ENCODE data around the gene CBLB.
A peak's percentile ranks its signal among the peaks of the same experiment; 100 is the strongest.
"Not testable (repeated sequence)": the region's sequence is repeated elsewhere in the genome, so short reads cannot be mapped to it uniquely, and the experiment has no call there.

CBLB gene

GRCh38 chr3:105781871-105782270 is 86.9 kb downstream of the CBLB start:
- no peak for DNase-seq

GRCh38 chr3:105780107-105780506 is 88.7 kb downstream of the CBLB start:
- DNase-seq: no peak

GRCh38 chr3:105775368-105775767 is 93.4 kb downstream of the CBLB start:
- no peak for DNase-seq

GRCh38 chr3:105774444-105775180 is 94.2 kb downstream of the CBLB start:
- no peak for DNase-seq

- no peak for DNase-seq
Measured at GRCh38 chr3:105773291-105773690, 95.5 kb downstream of the CBLB start.

GRCh38 chr3:105772635-105773034 is 96.2 kb downstream of the CBLB start:
- no peak for DNase-seq

- DNase-seq: peak; percentile 23
Measured at GRCh38 chr3:105771392-105771791, 97.4 kb downstream of the CBLB start.

GRCh38 chr3:105770410-105770809 is 98.4 kb downstream of the CBLB start:
- DNase-seq: no peak

- no peak for DNase-seq
Measured at GRCh38 chr3:105767776-105768175, 101.0 kb downstream of the CBLB start.

GRCh38 chr3:105767216-105767615 is 101.6 kb downstream of the CBLB start:
- no peak for DNase-seq

GRCh38 chr3:105765308-105765639 is 103.5 kb downstream of the CBLB start:
- peak; percentile 32 for DNase-seq

- DNase-seq: peak; percentile 69
Measured at GRCh38 chr3:105764378-105765307, 104.2 kb downstream of the CBLB start.

GRCh38 chr3:105763659-105764036 is 105.2 kb downstream of the CBLB start:
- DNase-seq: no peak

GRCh38 chr3:105762749-105763658 is 105.8 kb downstream of the CBLB start:
- DNase-seq: no peak

GRCh38 chr3:105762214-105762613 is 106.6 kb downstream of the CBLB start:
- DNase-seq: not testable (repeated sequence)

- DNase-seq: no peak
Measured at GRCh38 chr3:105759442-105760078, 109.3 kb downstream of the CBLB start.

- DNase-seq: no peak
Measured at GRCh38 chr3:105758451-105758850, 110.4 kb downstream of the CBLB start.

GRCh38 chr3:105755121-105755886 is 113.5 kb downstream of the CBLB start:
- DNase-seq: no peak

- DNase-seq: peak; percentile 74
Measured at GRCh38 chr3:105752791-105753415, 115.9 kb downstream of the CBLB start.

- DNase-seq: no peak
Measured at GRCh38 chr3:105747696-105748095, 121.1 kb downstream of the CBLB start.

GRCh38 chr3:105747060-105747541 is 121.7 kb downstream of the CBLB start:
- DNase-seq: peak; percentile 41

Data from hematopoietic multipotent progenitor cell treated with erythropoietin and hydrocortisone succinate and interleukin-3 and kit ligand, for 4 days (in vitro differentiated cells).